ENCODE results near the gene PARVG.

The PARVG gene

GRCh38 chr22:44153710-44154109 lies 27.0 kb upstream of the PARVG start:
- no peaks in the 10 kb centered on the region for H3K9me3 ChIP-seq (replicated peaks; ENCODE audit: insufficient read depth, low read length)
- no peaks in the 10 kb centered on the region for H3K79me2 ChIP-seq (ENCODE audit: low read length)
- no peak overlapping the region for H2AFZ ChIP-seq (ENCODE audit: low read length)
- no peaks in the 10 kb centered on the region for H4K20me1 ChIP-seq (ENCODE audit: insufficient read depth, low read length)
- H3K27ac ChIP-seq (ENCODE audit: low read length): no peak overlapping the region
- no peaks in the 10 kb centered on the region for H3K9me2 ChIP-seq (replicated peaks; ENCODE audit: insufficient read depth, low read length)
- no peak overlapping the region for H3K4me2 ChIP-seq (ENCODE audit: low read depth, low read length)
- H3K9ac ChIP-seq (ENCODE audit: low read length): no peak overlapping the region
- no peak for TF ChIP-seq EZH2phosphoT487 (IDR thresholded peaks at IDR 0.05; ENCODE audit: low read length)
- TF ChIP-seq EZH2 (optimal IDR thresholded peaks at IDR 0.05; ENCODE audit: low read depth, low read length): no peak
- no peak for TF ChIP-seq CTCF (IDR thresholded peaks at IDR 0.05; ENCODE audit: low read length)
- no peak for DNase-seq
- H3K4me3 ChIP-seq (ENCODE audit: low read length): no peak overlapping the region
- no peaks in the 10 kb centered on the region for H3K27me3 ChIP-seq (replicated peaks; ENCODE audit: insufficient read depth, low read length)
- H3K36me3 ChIP-seq (replicated peaks; ENCODE audit: insufficient read depth, low read length): no peaks in the 10 kb centered on the region
- no peaks in the 10 kb centered on the region for H3F3A ChIP-seq (ENCODE audit: insufficient read depth, low read length)
- H3K4me1 ChIP-seq (ENCODE audit: low read length): no peaks in the 10 kb centered on the region

- no peak for DNase-seq
- no peaks in the 10 kb centered on the region for H3F3A ChIP-seq (ENCODE audit: insufficient read depth, low read length)
- H3K27me3 ChIP-seq (replicated peaks; ENCODE audit: insufficient read depth, low read length): no peaks in the 10 kb centered on the region
- no peak overlapping the region for H3K4me2 ChIP-seq (ENCODE audit: low read depth, low read length)
- no peaks in the 10 kb centered on the region for H3K36me3 ChIP-seq (replicated peaks; ENCODE audit: insufficient read depth, low read length)
- no peaks in the 10 kb centered on the region for H4K20me1 ChIP-seq (ENCODE audit: insufficient read depth, low read length)
- no peak overlapping the region for H3K4me3 ChIP-seq (ENCODE audit: low read length)
- no peaks in the 10 kb centered on the region for H3K79me2 ChIP-seq (ENCODE audit: low read length)
- no peak for TF ChIP-seq EZH2 (optimal IDR thresholded peaks at IDR 0.05; ENCODE audit: low read depth, low read length)
- no peak for TF ChIP-seq CTCF (IDR thresholded peaks at IDR 0.05; ENCODE audit: low read length)
- TF ChIP-seq EZH2phosphoT487 (IDR thresholded peaks at IDR 0.05; ENCODE audit: low read length): no peak
- H2AFZ ChIP-seq (ENCODE audit: low read length): no peak overlapping the region
- no peak overlapping the region for H3K9ac ChIP-seq (ENCODE audit: low read length)
- no peaks in the 10 kb centered on the region for H3K4me1 ChIP-seq (ENCODE audit: low read length)
- H3K9me2 ChIP-seq (replicated peaks; ENCODE audit: insufficient read depth, low read length): no peaks in the 10 kb centered on the region
- H3K9me3 ChIP-seq (replicated peaks; ENCODE audit: insufficient read depth, low read length): no peaks in the 10 kb centered on the region
- no peak overlapping the region for H3K27ac ChIP-seq (ENCODE audit: low read length)
These were observed 26.2 kb upstream of the PARVG start for GRCh38 chr22:44154436-44154942.

- Histone ChIP-seq H2AFZ (ENCODE audit: low read length) (no peak overlapping the region), H3K36me3 (replicated peaks; ENCODE audit: insufficient read depth, low read length) (no peaks in the 10 kb centered on the region), H3K4me3 (ENCODE audit: low read length) (no peak overlapping the region), H3K9ac (ENCODE audit: low read length) (no peak overlapping the region), H3K4me2 (ENCODE audit: low read depth, low read length) (no peak overlapping the region), H3K27ac (ENCODE audit: low read length) (no peak overlapping the region), H3K27me3 (replicated peaks; ENCODE audit: insufficient read depth, low read length) (no peaks in the 10 kb centered on the region), H4K20me1 (ENCODE audit: insufficient read depth, low read length) (no peaks in the 10 kb centered on the region), H3K79me2 (ENCODE audit: low read length) (no peaks in the 10 kb centered on the region), H3K9me2 (replicated peaks; ENCODE audit: insufficient read depth, low read length) (no peaks in the 10 kb centered on the region), H3K4me1 (ENCODE audit: low read length) (no peaks in the 10 kb centered on the region), H3K9me3 (replicated peaks; ENCODE audit: insufficient read depth, low read length) (no peaks in the 10 kb centered on the region), H3F3A (ENCODE audit: insufficient read depth, low read length) (no peaks in the 10 kb centered on the region)
- TF ChIP-seq EZH2phosphoT487 (IDR thresholded peaks at IDR 0.05; ENCODE audit: low read length): no peak
- no peak for TF ChIP-seq EZH2 (optimal IDR thresholded peaks at IDR 0.05; ENCODE audit: low read depth, low read length)
- TF ChIP-seq CTCF (IDR thresholded peaks at IDR 0.05; ENCODE audit: low read length): no peak
- DNase-seq: no peak
These were observed 25.6 kb upstream of the PARVG start for GRCh38 chr22:44155115-44155514.
